ENCODE data around the gene E4F1. TPM values are rescaled to one million over a fixed set of nuclear protein-coding genes. Genes with fewer than 3 reads are reported as not detected.

The E4F1 gene
- total and polyA plus RNA-seq, 4 donors, result 12.9 to 75.7 (median 19.4) TPM

DNA sequence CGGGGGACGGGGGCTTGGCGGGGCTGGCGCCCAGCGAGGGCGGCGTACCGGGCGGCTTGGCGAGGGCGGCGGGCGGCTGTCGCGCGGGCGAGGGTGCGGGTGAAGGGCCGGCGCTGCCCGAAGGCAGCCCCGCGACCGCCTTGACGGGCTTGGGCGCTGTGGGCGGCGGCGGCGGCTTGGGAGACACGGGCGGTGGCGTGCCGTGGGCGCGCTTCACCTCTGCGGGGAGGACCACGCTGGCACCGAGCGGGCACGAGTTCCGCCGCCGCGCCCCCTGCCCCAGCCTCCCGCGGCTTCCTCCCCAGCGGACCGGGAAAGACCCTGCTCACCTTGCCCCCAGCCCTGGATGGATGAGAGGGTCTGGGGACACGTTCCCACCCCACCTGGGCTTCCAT, 44.3 kb upstream of the E4F1 start:
- H3K36me3 ChIP-seq (ENCODE audit: control insufficient read depth in 1 of 2, insufficient read depth in 2 of 2, low read length in 1 of 2), result peaks cover 0 to 7% of the 10 kb centered on the region in 2 donors
- WGBS, 2 donors, result 44 to 46% methylated on average over 31 to 50 of the region's 50 CpGs
- ATAC-seq (ENCODE audit: low FRiP score), result no peak

DNA sequence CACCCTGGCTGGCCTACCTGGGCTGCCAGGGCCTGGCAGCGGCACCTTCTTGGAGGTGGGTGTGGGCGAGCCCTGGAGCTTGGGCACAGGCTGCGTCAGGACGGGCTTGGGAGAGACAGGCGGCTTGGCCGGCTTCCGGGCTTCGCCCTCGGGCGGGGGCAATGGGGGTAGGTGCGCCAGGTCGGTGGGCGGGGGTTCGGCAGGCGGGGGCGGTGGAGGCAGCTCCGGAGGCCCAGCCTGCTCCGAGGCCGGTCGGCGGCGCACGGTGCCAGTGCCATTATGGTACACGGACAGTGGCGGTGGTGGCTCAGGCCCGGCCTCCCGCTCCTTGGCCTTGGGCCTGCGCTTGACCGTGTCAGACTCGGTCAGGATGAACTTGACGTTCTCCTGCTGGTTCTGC, 43.8 kb upstream of the E4F1 start:
- 96 to 97% methylated on average over 29 to 31 of the region's 31 CpGs for WGBS, 2 donors
- Histone ChIP-seq H3K4me3 (ENCODE audit: low read length in 2 of 2) (no peak overlapping the region), H3K27ac (ENCODE audit: low read depth in 1 of 2, low read length in 2 of 2) (no peak overlapping the region), H3K4me1 (ENCODE audit: control insufficient read depth in 1 of 2, insufficient read depth in 2 of 2, low read length in 2 of 2) (no peaks in the 10 kb centered on the region), H3K9me3 (ENCODE audit: control insufficient read depth, low read length) (no peaks in the 10 kb centered on the region), H3K27me3 (ENCODE audit: control insufficient read depth in 1 of 2, insufficient read depth in 2 of 2, low read length in 1 of 2) (no peaks in the 10 kb centered on the region), H3K36me3 (ENCODE audit: control insufficient read depth in 1 of 2, insufficient read depth in 2 of 2, low read length in 1 of 2) (peaks cover 0 to 7% of the 10 kb centered on the region in 2 donors)
- no peak for DNase-seq
- ATAC-seq (ENCODE audit: low FRiP score), result no peak
- intact Hi-C loops (cut with DNase I), result no loop called here

More for the DNA sequence above, 44.3 kb upstream of the E4F1 start:
- H3K4me3 ChIP-seq (ENCODE audit: low read length in 2 of 2), result no peak overlapping the region
- H3K4me1 ChIP-seq (ENCODE audit: control insufficient read depth in 1 of 2, insufficient read depth in 2 of 2, low read length in 2 of 2), result no peaks in the 10 kb centered on the region
- DNase-seq, result no peak
- no peaks in the 10 kb centered on the region for H3K9me3 ChIP-seq (ENCODE audit: control insufficient read depth, low read length)
- intact Hi-C loops (cut with DNase I), result no loop called here
- no peaks in the 10 kb centered on the region for H3K27me3 ChIP-seq (ENCODE audit: control insufficient read depth in 1 of 2, insufficient read depth in 2 of 2, low read length in 1 of 2)
- H3K27ac ChIP-seq (ENCODE audit: low read depth in 1 of 2, low read length in 2 of 2), result no peak overlapping the region

DNA sequence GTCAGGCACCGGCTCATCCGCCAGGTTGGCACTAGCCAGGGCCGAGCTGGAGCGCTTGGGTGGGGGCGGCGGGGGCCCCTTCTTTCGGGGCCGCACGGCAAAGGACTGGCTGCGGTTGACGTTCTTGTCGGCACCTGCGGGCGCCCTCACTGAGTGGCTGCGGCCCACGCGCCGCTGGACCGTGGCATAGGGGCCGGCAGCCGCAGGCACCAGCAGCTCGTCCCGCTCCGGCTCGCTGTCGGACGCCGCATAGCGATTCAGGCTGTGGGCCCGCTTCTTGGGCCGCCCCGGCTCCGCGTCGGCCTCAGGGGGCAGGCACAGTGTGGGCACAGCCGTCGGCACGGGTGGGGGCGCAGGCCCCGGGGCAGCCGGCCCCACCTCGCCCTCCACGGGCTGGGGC, 42.9 kb upstream of the E4F1 start:
- H3K4me1 ChIP-seq (ENCODE audit: control insufficient read depth in 1 of 2, insufficient read depth in 2 of 2, low read length in 2 of 2), result no peaks in the 10 kb centered on the region
- no peak overlapping the region for H3K27ac ChIP-seq (ENCODE audit: low read depth in 1 of 2, low read length in 2 of 2)
- H3K4me3 ChIP-seq (ENCODE audit: low read length in 2 of 2), result no peak overlapping the region
- H3K27me3 ChIP-seq (ENCODE audit: control insufficient read depth in 1 of 2, insufficient read depth in 2 of 2, low read length in 1 of 2), result no peaks in the 10 kb centered on the region
- H3K36me3 ChIP-seq (ENCODE audit: control insufficient read depth in 1 of 2, insufficient read depth in 2 of 2, low read length in 1 of 2), result peaks cover 0 to 7% of the 10 kb centered on the region in 2 donors
- whole genome bisulfite sequencing, 2 donors, result 94 to 95% methylated on average over 43 of the region's 43 CpGs
- H3K9me3 ChIP-seq (ENCODE audit: control insufficient read depth, low read length), result no peaks in the 10 kb centered on the region
- no peak for DNase-seq
- no peak for ATAC-seq (ENCODE audit: low FRiP score)
- intact Hi-C loops (cut with DNase I), result no loop called here

- Histone ChIP-seq H3K4me3 (ENCODE audit: low read length in 2 of 2) (no peak overlapping the region), H3K36me3 (ENCODE audit: control insufficient read depth in 1 of 2, insufficient read depth in 2 of 2, low read length in 1 of 2) (peaks cover 0 to 3% of the 10 kb centered on the region in 2 donors), H3K27me3 (ENCODE audit: control insufficient read depth in 1 of 2, insufficient read depth in 2 of 2, low read length in 1 of 2) (no peaks in the 10 kb centered on the region), H3K9me3 (ENCODE audit: control insufficient read depth, low read length) (no peaks in the 10 kb centered on the region), H3K4me1 (ENCODE audit: control insufficient read depth in 1 of 2, insufficient read depth in 2 of 2, low read length in 2 of 2) (no peaks in the 10 kb centered on the region), H3K27ac (ENCODE audit: low read depth in 1 of 2, low read length in 2 of 2) (no peak overlapping the region)
- intact Hi-C loops (cut with DNase I), result no loop called here
- ATAC-seq (ENCODE audit: low FRiP score), result no peak
- 89 to 91% methylated on average over 45 to 46 of the region's 46 CpGs for WGBS, 2 donors
- no peak for DNase-seq
Measured at GRCh38 chr16:2180962-2181923, 42.1 kb upstream of the E4F1 start.

DNA sequence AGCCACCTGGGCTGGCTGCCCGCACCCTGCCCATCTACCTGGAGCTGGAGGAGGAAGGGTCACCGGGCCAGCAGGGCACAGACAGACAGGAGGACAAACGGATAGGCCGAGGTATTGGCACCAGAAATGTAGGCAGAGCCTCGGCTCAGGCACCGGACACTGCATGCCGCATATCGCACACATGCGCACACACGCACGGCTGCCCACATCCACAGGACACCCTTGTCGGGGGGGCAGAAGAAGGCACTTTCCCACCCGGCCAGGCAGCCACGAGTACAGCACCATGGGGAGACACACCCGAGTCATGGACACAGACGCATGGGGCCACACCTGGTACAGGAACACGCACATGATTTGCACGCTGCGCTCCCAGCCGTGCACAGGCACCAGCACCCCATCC, 41.4 kb upstream of the E4F1 start:
- intact Hi-C loops (cut with DNase I), result no loop called here
- ATAC-seq (ENCODE audit: low FRiP score), result no peak
- Histone ChIP-seq H3K36me3 (ENCODE audit: control insufficient read depth in 1 of 2, insufficient read depth in 2 of 2, low read length in 1 of 2) (peaks cover 0 to 2% of the 10 kb centered on the region in 2 donors), H3K4me1 (ENCODE audit: control insufficient read depth in 1 of 2, insufficient read depth in 2 of 2, low read length in 2 of 2) (no peaks in the 10 kb centered on the region), H3K27ac (ENCODE audit: low read depth in 1 of 2, low read length in 2 of 2) (no peak overlapping the region), H3K9me3 (ENCODE audit: control insufficient read depth, low read length) (no peaks in the 10 kb centered on the region), H3K4me3 (ENCODE audit: low read length in 2 of 2) (no peak overlapping the region), H3K27me3 (ENCODE audit: control insufficient read depth in 1 of 2, insufficient read depth in 2 of 2, low read length in 1 of 2) (no peaks in the 10 kb centered on the region)
- WGBS, 2 donors, result 93% methylated on average over 20 of the region's 20 CpGs
- DNase-seq, result no peak

DNA sequence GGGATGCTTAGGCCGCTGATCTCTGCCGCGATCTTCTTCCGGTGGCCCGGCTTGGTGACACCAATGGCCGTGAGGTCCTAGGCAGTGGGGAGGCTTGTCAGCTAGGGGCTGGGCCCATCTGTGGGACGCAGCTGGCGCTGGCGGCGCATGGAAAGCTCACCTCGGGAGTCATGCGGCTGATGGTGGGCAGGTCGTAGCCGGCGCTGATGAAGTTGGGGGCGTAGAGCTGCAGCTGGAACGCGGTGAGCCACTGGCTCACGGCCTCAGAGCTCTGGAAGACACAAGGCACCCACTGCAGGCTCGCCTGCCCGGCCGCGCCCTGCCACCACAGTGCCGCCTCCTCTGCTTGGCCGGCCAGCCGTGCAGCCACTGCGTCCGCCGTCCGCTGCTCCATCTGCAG, 39.7 kb upstream of the E4F1 start:
- DNase-seq (no peak), ATAC-seq (ENCODE audit: low FRiP score) (no peak)
- intact Hi-C loops (cut with DNase I), result no loop called here
- H3K27ac ChIP-seq (ENCODE audit: low read depth in 1 of 2, low read length in 2 of 2), result no peak overlapping the region
- H3K9me3 ChIP-seq (ENCODE audit: control insufficient read depth, low read length), result no peaks in the 10 kb centered on the region
- H3K4me1 ChIP-seq (ENCODE audit: control insufficient read depth in 1 of 2, insufficient read depth in 2 of 2, low read length in 2 of 2), result no peaks in the 10 kb centered on the region
- WGBS, 2 donors, result 94 to 95% methylated on average over 27 to 30 of the region's 30 CpGs
- H3K36me3 ChIP-seq (ENCODE audit: control insufficient read depth in 1 of 2, insufficient read depth in 2 of 2, low read length in 1 of 2), result no peaks in the 10 kb centered on the region
- H3K27me3 ChIP-seq (ENCODE audit: control insufficient read depth in 1 of 2, insufficient read depth in 2 of 2, low read length in 1 of 2), result no peaks in the 10 kb centered on the region
- H3K4me3 ChIP-seq (ENCODE audit: low read length in 2 of 2), result no peak overlapping the region

DNA sequence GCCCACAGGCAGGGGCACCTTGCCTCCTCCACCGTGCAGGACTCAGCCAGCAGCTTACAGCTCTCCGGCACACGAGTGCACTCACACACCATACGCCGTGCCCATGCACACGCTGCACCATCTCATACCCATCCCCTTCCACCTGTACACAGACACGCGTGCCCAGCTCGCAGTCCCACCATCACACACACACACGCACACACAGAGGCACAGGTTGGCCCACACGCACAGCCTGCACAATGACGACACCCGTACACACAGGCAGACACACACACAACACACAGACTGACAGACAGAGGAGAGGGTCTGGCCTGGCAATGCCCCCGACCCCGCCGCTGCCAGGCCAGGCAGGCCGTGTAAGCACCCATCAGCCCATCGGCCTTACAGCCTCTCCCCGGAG, 39.0 kb upstream of the E4F1 start:
- no peaks in the 10 kb centered on the region for H3K27me3 ChIP-seq (ENCODE audit: control insufficient read depth in 1 of 2, insufficient read depth in 2 of 2, low read length in 1 of 2)
- no peaks in the 10 kb centered on the region for H3K9me3 ChIP-seq (ENCODE audit: control insufficient read depth, low read length)
- no peaks in the 10 kb centered on the region for H3K36me3 ChIP-seq (ENCODE audit: control insufficient read depth in 1 of 2, insufficient read depth in 2 of 2, low read length in 1 of 2)
- intact Hi-C loops (cut with DNase I), result no loop called here
- ATAC-seq (ENCODE audit: low FRiP score) (no peak), DNase-seq (no peak)
- WGBS, 2 donors, result 85 to 86% methylated on average over 19 of the region's 19 CpGs
- no peaks in the 10 kb centered on the region for H3K4me1 ChIP-seq (ENCODE audit: control insufficient read depth in 1 of 2, insufficient read depth in 2 of 2, low read length in 2 of 2)
- H3K27ac ChIP-seq (ENCODE audit: low read depth in 1 of 2, low read length in 2 of 2), result no peak overlapping the region
- no peak overlapping the region for H3K4me3 ChIP-seq (ENCODE audit: low read length in 2 of 2)

- H3K27ac ChIP-seq (ENCODE audit: low read depth in 1 of 2, low read length in 2 of 2), result no peak overlapping the region
- H3K36me3 ChIP-seq (ENCODE audit: control insufficient read depth in 1 of 2, insufficient read depth in 2 of 2, low read length in 1 of 2), result no peaks in the 10 kb centered on the region
- H3K4me3 ChIP-seq (ENCODE audit: low read length in 2 of 2), result no peak overlapping the region
- 86% methylated on average over 19 to 20 of the region's 20 CpGs for WGBS, 2 donors
- no peaks in the 10 kb centered on the region for H3K27me3 ChIP-seq (ENCODE audit: control insufficient read depth in 1 of 2, insufficient read depth in 2 of 2, low read length in 1 of 2)
- no peaks in the 10 kb centered on the region for H3K4me1 ChIP-seq (ENCODE audit: control insufficient read depth in 1 of 2, insufficient read depth in 2 of 2, low read length in 2 of 2)
- DNase-seq, result no peak
- intact Hi-C loops (cut with DNase I), result no loop called here
- ATAC-seq (ENCODE audit: low FRiP score), result no peak
- H3K9me3 ChIP-seq (ENCODE audit: control insufficient read depth, low read length), result no peaks in the 10 kb centered on the region
Measured at GRCh38 chr16:2184962-2185361, 38.4 kb upstream of the E4F1 start.

GRCh38 chr16:2186064-2186463, 37.3 kb upstream of the E4F1 start:
- ATAC-seq (ENCODE audit: low FRiP score) (no peak), DNase-seq (no peak)
- Histone ChIP-seq H3K36me3 (ENCODE audit: control insufficient read depth in 1 of 2, insufficient read depth in 2 of 2, low read length in 1 of 2) (no peaks in the 10 kb centered on the region), H3K9me3 (ENCODE audit: control insufficient read depth, low read length) (no peaks in the 10 kb centered on the region), H3K4me3 (ENCODE audit: low read length in 2 of 2) (no peak overlapping the region), H3K27me3 (ENCODE audit: control insufficient read depth in 1 of 2, insufficient read depth in 2 of 2, low read length in 1 of 2) (no peaks in the 10 kb centered on the region), H3K4me1 (ENCODE audit: control insufficient read depth in 1 of 2, insufficient read depth in 2 of 2, low read length in 2 of 2) (no peaks in the 10 kb centered on the region), H3K27ac (ENCODE audit: low read depth in 1 of 2, low read length in 2 of 2) (no peak overlapping the region)
- 86 to 88% methylated on average over 13 of the region's 13 CpGs for WGBS, 2 donors
- intact Hi-C loops (cut with DNase I), result no loop called here

Measured in aorta (tissue), 5 donors.